Measurements from ENCODE around the gene WNT6.

GRCh38 chr2:218893349-218894150, 33.9 kb downstream of the WNT6 start:
- TF ChIP-seq, protein P1, sequence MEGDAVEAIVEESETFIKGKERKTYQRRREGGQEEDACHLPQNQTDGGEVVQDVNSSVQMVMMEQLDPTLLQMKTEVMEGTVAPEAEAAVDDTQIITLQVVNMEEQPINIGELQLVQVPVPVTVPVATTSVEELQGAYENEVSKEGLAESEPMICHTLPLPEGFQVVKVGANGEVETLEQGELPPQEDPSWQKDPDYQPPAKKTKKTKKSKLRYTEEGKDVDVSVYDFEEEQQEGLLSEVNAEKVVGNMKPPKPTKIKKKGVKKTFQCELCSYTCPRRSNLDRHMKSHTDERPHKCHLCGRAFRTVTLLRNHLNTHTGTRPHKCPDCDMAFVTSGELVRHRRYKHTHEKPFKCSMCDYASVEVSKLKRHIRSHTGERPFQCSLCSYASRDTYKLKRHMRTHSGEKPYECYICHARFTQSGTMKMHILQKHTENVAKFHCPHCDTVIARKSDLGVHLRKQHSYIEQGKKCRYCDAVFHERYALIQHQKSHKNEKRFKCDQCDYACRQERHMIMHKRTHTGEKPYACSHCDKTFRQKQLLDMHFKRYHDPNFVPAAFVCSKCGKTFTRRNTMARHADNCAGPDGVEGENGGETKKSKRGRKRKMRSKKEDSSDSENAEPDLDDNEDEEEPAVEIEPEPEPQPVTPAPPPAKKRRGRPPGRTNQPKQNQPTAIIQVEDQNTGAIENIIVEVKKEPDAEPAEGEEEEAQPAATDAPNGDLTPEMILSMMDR (IDR thresholded peaks at IDR 0.05 in 4 of 5, conservative IDR thresholded peaks at IDR 0.05 in 1 of 5): no peak
- TF ChIP-seq POLR2A (IDR thresholded peaks at IDR 0.05): no peak

All from gastrocnemius medialis (tissue), 4 donors.